GM19025 (cell line): ENCODE results near the gene DCAKD.

Experiments
- ATAC-seq: cut with Tn5 transposase; IDR thresholded peaks from one replicate; pipeline ENCODE4 v1.9.1; 2021; ENCODE audit warnings: mild to moderate bottlenecking, low read depth, moderate library complexity; ENCODE audit not compliant: unreplicated experiment

Gene DCAKD

GRCh38 chr17:45005700-45006099, 45.7 kb downstream of the DCAKD start:
- no peak for ATAC-seq

- no peak for ATAC-seq
Observed at GRCh38 chr17:45004388-45004787, 47.0 kb downstream of the DCAKD start.

GRCh38 chr17:45003877-45004276, 47.6 kb downstream of the DCAKD start:
- ATAC-seq, result no peak

- no peak for ATAC-seq
Observed at GRCh38 chr17:45001310-45001709, 50.1 kb downstream of the DCAKD start.

DNA sequence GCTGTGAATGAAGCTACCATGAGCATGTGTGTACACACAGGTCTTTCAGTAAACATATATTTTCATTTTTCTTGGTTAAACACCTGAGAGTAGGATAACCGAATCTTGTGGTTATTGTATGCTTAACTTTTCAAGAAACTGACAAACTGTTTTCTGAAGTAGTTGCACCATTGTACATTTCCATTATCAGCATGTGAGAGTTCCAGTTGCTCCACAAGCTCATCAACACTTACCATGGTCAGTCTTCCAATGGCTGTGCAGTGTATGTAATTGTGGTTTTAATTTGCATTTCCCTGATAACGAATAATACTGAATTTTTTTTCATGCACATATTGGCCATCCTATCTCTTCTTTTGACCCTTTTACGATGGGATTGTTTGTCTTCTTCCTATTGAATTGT, 52.0 kb downstream of the DCAKD start:
- ATAC-seq, result no peak

DNA sequence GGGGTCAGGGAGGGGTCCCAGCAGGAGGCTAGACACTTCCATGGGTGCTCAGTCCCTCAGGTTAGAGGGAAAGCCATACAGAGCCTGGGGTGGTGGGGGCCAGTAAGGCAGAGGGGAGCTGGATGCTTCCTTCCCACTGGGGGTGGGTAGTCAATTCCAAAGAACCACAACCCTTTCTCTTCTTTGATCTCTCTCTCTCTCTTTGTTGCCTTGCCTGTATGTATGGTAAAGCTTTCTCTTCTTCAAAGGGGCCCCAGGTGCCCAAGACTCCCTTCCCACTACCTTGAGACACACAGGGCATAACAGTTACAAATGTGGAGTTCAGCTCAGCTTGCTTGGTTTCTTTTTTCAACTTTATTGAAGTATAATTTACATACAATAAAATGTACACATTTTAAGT, 52.8 kb downstream of the DCAKD start:
- ATAC-seq, result no peak

DNA sequence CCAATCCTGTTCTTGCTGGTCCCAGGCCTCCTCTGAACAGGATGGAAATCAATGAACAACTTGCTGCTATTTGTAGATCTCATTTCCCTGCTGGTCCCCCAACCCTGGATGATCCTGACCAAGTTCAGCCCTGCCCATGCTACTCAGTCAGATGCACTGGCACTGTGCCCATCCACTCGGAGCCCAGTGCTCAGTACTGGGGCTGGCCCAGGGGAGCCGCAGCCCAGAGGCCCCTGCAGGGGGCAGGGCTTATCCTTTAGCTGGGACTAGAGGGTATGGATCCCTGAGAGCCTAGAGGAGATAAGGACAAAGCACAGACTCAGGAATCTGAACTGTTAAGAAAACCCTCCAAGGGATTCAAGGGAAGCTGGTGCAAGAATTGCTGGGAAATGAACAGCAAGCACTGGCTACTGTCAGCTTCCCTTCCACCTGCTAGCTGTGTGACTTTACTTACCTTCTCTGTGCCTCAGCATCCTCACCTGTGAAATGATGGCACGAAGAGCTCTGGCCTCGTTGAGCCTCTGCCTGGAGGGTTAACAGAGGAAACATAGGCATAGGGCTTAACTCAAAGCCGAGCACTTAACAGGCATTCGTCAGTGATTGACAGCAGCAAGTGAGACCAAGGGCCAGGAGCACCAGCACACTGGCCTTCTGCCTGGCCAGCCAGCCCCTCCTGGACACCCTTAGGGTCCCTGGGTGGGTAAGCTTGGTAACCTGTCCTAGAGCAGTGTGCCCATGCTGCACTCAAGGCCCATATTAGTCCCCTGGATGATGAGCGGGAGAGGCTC, 53.5 kb downstream of the DCAKD start:
- ATAC-seq, result no peak

- no peak for ATAC-seq
Observed at GRCh38 chr17:44996304-44996703, 55.1 kb downstream of the DCAKD start.

- ATAC-seq, result no peak
Observed at GRCh38 chr17:44995436-44996001, 55.9 kb downstream of the DCAKD start.

GRCh38 chr17:44992242-44992939, 59.0 kb downstream of the DCAKD start:
- no peak for ATAC-seq

GRCh38 chr17:44990994-44991393, 60.4 kb downstream of the DCAKD start:
- no peak for ATAC-seq

DNA sequence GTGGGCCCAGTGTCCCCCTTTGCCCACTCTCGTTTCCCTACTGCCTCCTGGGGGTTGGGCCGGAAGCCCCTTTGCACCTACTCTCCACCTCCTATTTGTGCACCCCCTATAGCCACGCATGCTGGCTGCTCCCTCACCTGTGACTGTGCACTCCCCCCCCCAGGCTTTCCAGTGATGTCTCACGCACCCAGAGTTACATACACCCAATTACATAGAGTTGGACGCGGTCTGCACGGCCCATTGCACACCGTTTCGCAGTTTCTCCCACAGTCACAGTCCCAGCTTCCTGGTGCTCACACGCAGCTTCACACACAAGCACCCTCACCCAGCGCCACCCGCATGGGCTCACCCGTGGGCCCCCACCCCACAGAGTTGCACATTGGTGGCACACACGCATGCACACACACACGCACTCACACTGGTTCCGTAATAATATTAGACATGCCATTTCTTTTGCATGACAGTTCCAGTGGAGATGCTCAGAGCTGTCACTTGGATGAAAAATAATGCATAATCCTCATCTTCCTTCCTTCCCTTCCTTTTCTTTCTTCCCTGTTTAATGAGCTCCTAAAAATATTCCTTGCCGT, 61.8 kb downstream of the DCAKD start:
- no peak for ATAC-seq

- ATAC-seq, result no peak
Observed at GRCh38 chr17:44988044-44988942, 63.1 kb downstream of the DCAKD start.

DNA sequence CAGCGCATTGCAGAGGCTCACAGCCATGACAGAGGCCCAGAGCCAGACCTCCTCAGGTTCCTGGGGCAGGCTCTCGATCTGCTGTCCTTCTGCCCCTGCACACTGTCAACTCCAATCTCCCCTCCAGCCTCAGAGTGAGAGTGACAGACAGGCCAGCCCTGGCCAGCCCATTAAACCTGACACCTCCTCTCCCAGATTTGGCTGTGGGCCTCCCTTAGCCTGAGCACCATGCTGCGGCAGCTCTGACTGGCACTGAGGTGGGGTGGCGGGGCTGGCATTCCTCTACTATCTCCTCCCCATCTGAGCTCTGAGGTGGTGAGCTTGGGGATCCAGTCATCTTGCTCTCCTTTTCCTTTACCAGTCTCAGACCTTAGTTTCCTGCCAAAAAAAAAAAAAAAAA, 67.9 kb downstream of the DCAKD start:
- ATAC-seq, result no peak

- ATAC-seq, result no peak
Observed at GRCh38 chr17:44982113-44982702, 69.2 kb downstream of the DCAKD start.

DNA sequence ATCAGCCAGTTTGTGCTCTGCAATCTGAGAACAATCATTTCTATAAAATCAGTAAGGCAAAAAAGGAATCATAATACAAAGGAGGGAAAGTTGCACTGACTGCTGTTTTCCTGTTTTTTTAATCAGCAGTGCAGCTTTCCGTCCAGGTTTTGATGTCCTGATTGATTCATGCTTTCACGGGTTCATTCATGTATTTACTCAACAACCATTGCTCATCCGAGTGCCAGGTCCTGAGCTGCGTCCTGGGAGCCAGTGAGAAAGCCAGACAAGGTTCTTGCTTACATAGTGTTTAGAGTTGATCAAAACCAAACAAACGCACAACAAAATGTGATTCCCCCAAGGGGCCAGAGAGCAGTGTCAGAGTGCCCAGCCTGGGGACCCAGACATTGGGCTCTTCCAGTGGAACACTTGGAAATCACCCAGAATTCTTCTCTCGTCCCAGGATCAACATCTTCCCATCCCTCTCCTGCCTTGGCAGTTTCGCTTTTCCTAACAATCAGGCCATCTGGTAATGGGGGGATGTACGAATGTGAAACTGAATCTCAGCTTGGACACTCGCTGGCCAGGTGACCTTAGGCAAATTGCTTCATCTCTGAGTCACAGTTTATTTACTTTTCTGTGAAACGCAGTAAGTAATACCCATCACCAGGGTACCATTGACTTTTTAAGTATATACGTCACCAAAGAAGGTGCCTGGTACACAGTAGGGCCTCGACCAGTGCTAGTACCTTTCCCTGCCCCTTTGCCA, 70.0 kb downstream of the DCAKD start:
- ATAC-seq, result no peak

- no peak for ATAC-seq
Observed at GRCh38 chr17:44979426-44979995, 71.9 kb downstream of the DCAKD start.

- no peak for ATAC-seq
Observed at GRCh38 chr17:44978807-44979206, 72.6 kb downstream of the DCAKD start.
